OCI-LY1 (cell line): ENCODE data around the gene ADAMTSL2.

Source experiments
- H2AFZ ChIP-seq: fragments of 200-600 bp; sonication (generic), shearing (Covaris generic); 2 replicates; pipeline ENCODE4 v1.6.0; 2014; ENCODE audit warnings: antibody characterized with exemption, mild to moderate bottlenecking, low read length
- H3F3A ChIP-seq: fragments of 200-600 bp; sonication (generic), shearing (Covaris generic); 2 replicates; pipeline ENCODE4 v1.6.0; 2014; ENCODE audit warnings: mild to moderate bottlenecking, antibody characterized with exemption, low read length, moderate library complexity; ENCODE audit not compliant: insufficient read depth
- H3K27ac ChIP-seq: fragments of 200-600 bp; sonication (generic); 2 replicates; pipeline ENCODE4 v1.5.1; 2014; ENCODE audit warnings: low read length, mixed run types, mild to moderate bottlenecking, low read depth; ENCODE audit not compliant: poor library complexity, severe bottlenecking
- H3K27me3 ChIP-seq: fragments of 200-600 bp; sonication (generic); 2 replicates; pipeline ENCODE4 v1.6.0; 2014; ENCODE audit warnings: antibody characterized with exemption, mild to moderate bottlenecking, low read length, moderate library complexity; ENCODE audit not compliant: insufficient read depth
- H3K36me3 ChIP-seq: fragments of 200-600 bp; sonication (generic); 2 replicates; pipeline ENCODE4 v1.6.1; 2014; ENCODE audit warnings: mild to moderate bottlenecking, antibody characterized with exemption, low read length, moderate library complexity, mixed read lengths; ENCODE audit not compliant: insufficient read depth
- H3K4me1 ChIP-seq: fragments of 200-600 bp; sonication (generic); 2 replicates; pipeline ENCODE4 v1.5.1; 2014; ENCODE audit warnings: mild to moderate bottlenecking, low read length, moderate library complexity; ENCODE audit not compliant: insufficient read depth, severe bottlenecking
- H3K4me2 ChIP-seq: fragments of 200-600 bp; sonication (generic), shearing (Covaris generic); 2 replicates; pipeline ENCODE4 v1.6.1; 2014; ENCODE audit warnings: low read length
- H3K4me3 ChIP-seq: fragments of 200-600 bp; sonication (generic); 2 replicates; pipeline ENCODE4 v1.5.1; 2014; ENCODE audit warnings: low read length, low read depth, mild to moderate bottlenecking, mixed read lengths; ENCODE audit not compliant: poor library complexity, severe bottlenecking
- H3K79me2 ChIP-seq: fragments of 200-600 bp; shearing (Covaris generic); 2 replicates; pipeline ENCODE4 v1.6.1; 2016; ENCODE audit warnings: mixed run types, low read length, mixed read lengths; ENCODE audit not compliant: insufficient read depth
- H3K9ac ChIP-seq: fragments of 200-600 bp; sonication (generic), shearing (Covaris generic); 2 replicates; pipeline ENCODE4 v1.6.1; 2014; ENCODE audit warnings: mild to moderate bottlenecking, low read length, mixed read lengths
- H3K9me2 ChIP-seq: fragments of 200-600 bp; sonication (generic), shearing (Covaris generic); 2 replicates; pipeline ENCODE4 v1.6.1; 2014; ENCODE audit warnings: low read depth, mild to moderate bottlenecking, low read length, mixed read lengths
- H3K9me3 ChIP-seq: fragments of 200-600 bp; shearing (Covaris generic); 2 replicates; pipeline ENCODE4 v1.6.1; 2014; ENCODE audit warnings: low read length, mixed read lengths
- H4K20me1 ChIP-seq: fragments of 200-600 bp; sonication (generic), shearing (Covaris generic); 2 replicates; pipeline ENCODE4 v1.6.0; 2016; ENCODE audit warnings: mild to moderate bottlenecking, low read length; ENCODE audit not compliant: insufficient read depth
- CTCF ChIP-seq: fragments of 200-600 bp; sonication (generic), shearing (Covaris generic); IDR thresholded peaks from 2 replicates; pipeline ENCODE4 v1.5.1; 2017; ENCODE audit warnings: mild to moderate bottlenecking, antibody characterized with exemption, low read length, moderate library complexity, mixed read lengths
- EZH2 ChIP-seq: fragments of 200-600 bp; sonication (generic), shearing (Covaris generic); IDR thresholded peaks from 2 replicates; pipeline ENCODE4 v1.8.0; 2017; ENCODE audit warnings: borderline replicate concordance, mixed run types, mild to moderate bottlenecking, antibody characterized with exemption, low read length, moderate library complexity, mixed read lengths

ADAMTSL2 gene

DNA sequence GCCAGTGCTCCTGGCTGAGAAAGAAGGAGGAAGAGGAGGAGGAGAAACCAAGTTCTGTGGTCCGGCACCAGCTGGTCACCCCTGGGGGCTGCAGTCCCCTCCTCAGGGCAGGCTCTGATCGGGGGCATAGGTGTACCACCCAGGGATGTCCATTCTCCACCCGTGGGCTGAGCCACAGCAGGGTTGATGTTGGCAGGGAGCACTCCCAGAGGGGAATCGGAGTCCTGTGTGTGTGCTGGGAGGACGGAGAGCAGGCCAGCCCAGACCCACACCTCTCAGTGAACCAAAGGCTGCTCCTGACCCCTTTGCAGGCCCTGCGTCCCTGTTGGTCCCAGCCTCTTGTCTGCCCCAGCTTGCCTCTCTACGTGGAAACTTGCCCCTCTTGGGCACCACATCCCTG lies 4.6 kb upstream of the ADAMTSL2 start:
- H3K27ac ChIP-seq, result no peak overlapping the region
- H4K20me1 ChIP-seq, result no peaks in the 10 kb centered on the region
- no peak for TF ChIP-seq CTCF
- peaks cover 20% of the 10 kb centered on the region for H3K27me3 ChIP-seq
- H3F3A ChIP-seq, result no peaks in the 10 kb centered on the region
- no peak overlapping the region for H3K9ac ChIP-seq
- H3K4me1 ChIP-seq, result no peaks in the 10 kb centered on the region
- H3K4me2 ChIP-seq, result no peak overlapping the region
- H2AFZ ChIP-seq, result no peak overlapping the region
- H3K36me3 ChIP-seq, result no peaks in the 10 kb centered on the region
- H3K9me2 ChIP-seq, result no peaks in the 10 kb centered on the region
- no peaks in the 10 kb centered on the region for H3K9me3 ChIP-seq
- no peak overlapping the region for H3K4me3 ChIP-seq
- H3K79me2 ChIP-seq, result no peaks in the 10 kb centered on the region

GRCh38 chr9:133531293-133531692 lies 3.2 kb upstream of the ADAMTSL2 start:
- no peaks in the 10 kb centered on the region for H3K4me1 ChIP-seq
- no peaks in the 10 kb centered on the region for H3K9me3 ChIP-seq
- TF ChIP-seq EZH2, result no peak
- no peak for TF ChIP-seq CTCF
- H3K4me3 ChIP-seq, result no peak overlapping the region
- H2AFZ ChIP-seq, result no peak overlapping the region
- peaks cover 10% of the 10 kb centered on the region; the same call in 1 of the 2 replicates for H3K27me3 ChIP-seq
- H3F3A ChIP-seq, result no peaks in the 10 kb centered on the region
- H4K20me1 ChIP-seq, result no peaks in the 10 kb centered on the region
- no peaks in the 10 kb centered on the region for H3K36me3 ChIP-seq
- no peak overlapping the region for H3K9ac ChIP-seq
- no peaks in the 10 kb centered on the region for H3K9me2 ChIP-seq
- H3K27ac ChIP-seq, result no peak overlapping the region
- no peak overlapping the region for H3K4me2 ChIP-seq
- no peaks in the 10 kb centered on the region for H3K79me2 ChIP-seq

DNA sequence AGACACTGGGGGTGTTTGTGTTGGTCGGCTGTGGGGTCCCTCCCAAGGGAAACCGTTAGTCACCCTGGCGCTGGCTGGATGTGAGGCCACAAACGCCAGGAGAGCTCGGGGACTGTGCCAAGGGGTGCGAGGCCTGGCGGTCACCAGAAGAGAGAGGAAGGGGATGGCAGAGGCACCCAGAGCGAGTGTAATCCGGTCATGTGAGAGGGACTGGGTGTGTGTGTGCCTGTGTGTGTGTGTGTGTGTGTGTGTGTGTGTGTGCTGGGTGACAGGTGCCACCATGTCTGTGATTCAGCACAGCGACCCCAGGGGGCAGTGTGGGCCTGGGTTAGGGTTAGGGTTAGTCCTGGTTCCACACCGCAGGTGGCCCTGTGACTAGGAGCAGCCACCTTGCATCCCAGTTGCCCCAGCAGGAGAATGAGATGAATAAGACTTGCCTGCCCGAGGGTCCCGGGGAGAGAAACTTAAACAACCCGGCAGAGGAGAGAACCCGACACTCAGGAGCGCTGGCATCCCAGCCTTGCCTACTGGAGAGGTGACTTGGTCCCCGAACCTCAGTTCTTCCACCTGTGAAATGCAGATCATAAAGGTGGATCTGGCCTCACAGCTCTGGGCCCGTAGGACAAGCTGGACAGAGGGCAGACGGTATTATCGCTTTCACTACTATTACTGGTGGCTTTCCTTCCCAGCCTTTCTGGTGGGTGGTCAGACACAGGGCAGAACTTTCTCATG lies 1.4 kb upstream of the ADAMTSL2 start:
- no peak overlapping the region for H3K27ac ChIP-seq
- TF ChIP-seq EZH2 (no peak), CTCF (peak; percentile 59)
- no peaks in the 10 kb centered on the region for H3K79me2 ChIP-seq
- peaks cover 8% of the 10 kb centered on the region; the same call in 1 of the 2 replicates for H3K27me3 ChIP-seq
- no peaks in the 10 kb centered on the region for H3F3A ChIP-seq
- H3K4me1 ChIP-seq, result no peaks in the 10 kb centered on the region
- no peak overlapping the region for H2AFZ ChIP-seq
- H3K9me2 ChIP-seq, result no peaks in the 10 kb centered on the region
- no peaks in the 10 kb centered on the region for H3K36me3 ChIP-seq
- H3K4me3 ChIP-seq, result no peak overlapping the region
- H4K20me1 ChIP-seq, result no peaks in the 10 kb centered on the region
- no peak overlapping the region for H3K9ac ChIP-seq
- H3K4me2 ChIP-seq, result no peak overlapping the region
- H3K9me3 ChIP-seq, result no peaks in the 10 kb centered on the region
